Astrocyte (in vitro differentiated cells and primary cell): ENCODE data around the gene PAQR4. TPM values are rescaled to one million over a fixed set of nuclear protein-coding genes. Genes with fewer than 3 reads are reported as not detected.

Experiments
- DNase-seq: peaks from one replicate; pipeline ENCODE4 v3.0.0-alpha.2; 2010; ENCODE audit warnings: low read depth
- FAIRE-seq: peaks from 2 replicates; lab custom pipeline; 2011; peaks lifted over from hg19 to GRCh38; lab: Jason Lieb, UNC
- H2AFZ ChIP-seq: 2 replicates; pipeline ENCODE4 v1.6.0; 2012; ENCODE audit warnings: low read depth, low read length, inconsistent platforms
- H3K27ac ChIP-seq: 2 replicates; pipeline ENCODE4 v1.5.1; 2011; ENCODE audit warnings: low read depth, low read length, inconsistent platforms
- H3K27me3 ChIP-seq: 2 replicates; pipeline ENCODE4 v1.6.0; 2011; ENCODE audit warnings: low read length, inconsistent platforms; ENCODE audit not compliant: insufficient read depth
- H3K36me3 ChIP-seq: 2 replicates; pipeline ENCODE4 v1.5.1; 2011; ENCODE audit warnings: low read length, inconsistent platforms; ENCODE audit not compliant: insufficient read depth
- H3K4me1 ChIP-seq: 2 replicates; pipeline ENCODE4 v1.5.1; 2011; ENCODE audit warnings: low read length, inconsistent platforms; ENCODE audit not compliant: insufficient read depth
- H3K4me2 ChIP-seq: 2 replicates; pipeline ENCODE4 v1.6.0; 2012; ENCODE audit warnings: low read length, inconsistent platforms
- H3K4me3 ChIP-seq: 2 replicates; pipeline ENCODE4 v1.5.1; 2011; ENCODE audit warnings: low read depth, mild to moderate bottlenecking, low read length, inconsistent platforms; ENCODE audit not compliant: insufficient read depth
- H3K79me2 ChIP-seq: 2 replicates; pipeline ENCODE4 v1.6.0; 2012; ENCODE audit warnings: mild to moderate bottlenecking, low read length, inconsistent platforms; ENCODE audit not compliant: insufficient read depth
- H3K9ac ChIP-seq: 2 replicates; pipeline ENCODE4 v1.6.0; 2012; ENCODE audit warnings: mild to moderate bottlenecking, low read length, inconsistent platforms
- H3K9me3 ChIP-seq: 2 replicates; pipeline ENCODE4 v1.5.1; 2012; ENCODE audit warnings: low read depth, mild to moderate bottlenecking, low read length, inconsistent platforms; ENCODE audit not compliant: insufficient read depth
- H4K20me1 ChIP-seq: 2 replicates; pipeline ENCODE4 v1.6.0; 2012; ENCODE audit warnings: low read length, inconsistent platforms; ENCODE audit not compliant: insufficient read depth
- H3K27ac Mint-ChIP-seq: one replicate; pipeline ENCODE4 v1.8.0; 2021; ENCODE audit warnings: mild to moderate bottlenecking, mixed read lengths; ENCODE audit not compliant: unreplicated experiment
- H3K27me3 Mint-ChIP-seq: one replicate; pipeline ENCODE4 v1.8.0; 2021; ENCODE audit warnings: low read depth, mixed read lengths; ENCODE audit not compliant: unreplicated experiment
- H3K36me3 Mint-ChIP-seq: one replicate; pipeline ENCODE4 v1.8.0; 2021; ENCODE audit warnings: low read depth, mixed read lengths; ENCODE audit not compliant: unreplicated experiment
- H3K4me1 Mint-ChIP-seq: one replicate; pipeline ENCODE4 v1.8.0; 2021; ENCODE audit warnings: low read depth, mixed read lengths; ENCODE audit not compliant: unreplicated experiment
- H3K4me3 Mint-ChIP-seq: one replicate; pipeline ENCODE4 v1.8.0; 2021; ENCODE audit warnings: mild to moderate bottlenecking, moderate library complexity, mixed read lengths; ENCODE audit not compliant: unreplicated experiment
- H3K9me3 Mint-ChIP-seq: one replicate; pipeline ENCODE4 v1.8.0; 2021; ENCODE audit warnings: mild to moderate bottlenecking, mixed read lengths; ENCODE audit not compliant: unreplicated experiment
- EZH2 ChIP-seq: IDR thresholded peaks from 2 replicates; pipeline ENCODE4 v1.6.1; 2012; ENCODE audit warnings: mild to moderate bottlenecking, low read length, inconsistent platforms; ENCODE audit not compliant: insufficient read depth
- total RNA-seq: library from RNA; stranded (reverse); gene quantifications from 2 replicates; pipeline ENCODE4 v1.2.1, GENCODE V29; 2021
- TF ChIP-seq, protein P1 (sequence below): IDR thresholded peaks from 2 replicates; pipeline ENCODE4 v1.5.1; 2011; ENCODE audit warnings: low read depth, mild to moderate bottlenecking, inconsistent platforms, low read length, moderate library complexity; ENCODE audit not compliant: insufficient read depth

PAQR4 gene
- total RNA-seq, 1 donor from 2014 or later: 4.8 TPM

DNA sequence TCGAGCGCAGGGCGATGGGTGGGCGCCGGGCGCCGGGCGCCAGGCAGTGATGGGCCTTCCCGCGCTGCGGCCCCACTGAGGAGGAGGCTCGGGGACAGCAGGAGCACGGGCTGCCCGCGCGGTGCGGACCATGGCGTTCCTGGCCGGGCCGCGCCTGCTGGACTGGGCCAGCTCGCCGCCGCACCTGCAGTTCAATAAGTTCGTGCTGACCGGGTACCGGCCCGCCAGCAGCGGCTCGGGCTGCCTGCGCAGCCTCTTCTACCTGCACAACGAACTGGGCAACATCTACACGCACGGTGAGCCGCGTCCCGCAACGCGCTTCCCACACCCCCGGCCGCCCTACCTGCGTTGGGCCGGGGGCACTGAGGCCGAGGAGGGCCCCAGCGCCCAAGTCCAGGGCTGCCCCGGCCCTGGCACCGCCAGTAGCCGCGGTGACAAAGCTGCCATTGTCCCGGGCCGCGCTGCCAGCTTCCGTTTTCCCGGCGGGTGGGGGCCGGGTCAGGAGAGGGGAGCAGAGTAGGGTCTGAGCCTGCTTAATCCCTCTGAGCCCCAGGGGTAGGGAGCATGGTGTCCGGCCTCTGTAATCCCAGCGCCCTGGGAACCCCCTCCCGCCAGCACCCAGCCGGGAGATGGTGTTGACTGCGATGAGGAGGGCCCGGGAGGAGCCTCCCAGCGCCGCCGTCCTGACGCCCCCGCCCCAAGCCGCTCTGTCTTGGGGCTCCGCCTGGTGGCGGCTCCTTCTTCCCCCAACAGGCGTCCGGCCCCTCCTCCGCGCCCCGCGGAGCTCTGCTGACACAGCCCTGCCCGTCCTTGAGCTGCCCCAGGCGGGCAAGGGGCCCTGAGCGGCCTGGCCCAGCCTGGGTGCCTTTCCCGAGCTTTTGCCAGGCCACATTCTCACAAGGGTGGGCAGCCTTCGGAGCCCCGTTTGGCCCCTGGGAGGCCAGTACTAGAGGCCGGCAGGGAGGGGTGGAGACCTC, 685 bp downstream of the PAQR4 start:
- H3K79me2 ChIP-seq: no peaks in the 10 kb centered on the region

DNA sequence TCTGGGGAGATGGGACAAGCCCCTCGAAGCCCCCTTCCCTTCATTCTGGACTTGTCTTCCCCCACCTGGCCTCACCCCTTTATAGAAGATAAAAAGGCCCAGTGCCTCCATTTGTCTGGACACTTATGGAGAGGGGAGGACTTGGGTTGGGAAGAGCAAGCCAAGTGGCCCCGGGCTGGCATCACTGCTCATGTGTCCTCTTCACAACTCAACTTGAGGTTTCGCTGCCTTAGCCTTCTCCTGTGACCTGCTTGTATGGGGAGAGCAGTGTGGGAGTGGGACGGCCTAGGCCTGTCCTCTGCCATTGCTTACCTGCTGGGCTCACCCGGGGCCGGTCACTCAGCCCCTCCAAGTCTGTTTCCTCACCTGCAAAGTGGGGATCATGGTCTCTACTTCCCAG, 1.4 kb downstream of the PAQR4 start:
- Mint-ChIP-seq H3K9me3 (no peaks in the 10 kb centered on the region), H3K27ac (no peak overlapping the region), H3K27me3 (peaks cover 12% of the 10 kb centered on the region), H3K4me1 (no peaks in the 10 kb centered on the region), H3K4me3 (peak overlapping the region; percentile 64), H3K36me3 (peaks cover 6% of the 10 kb centered on the region)
- Histone ChIP-seq H3K27ac (no peak overlapping the region), H3K9me3 (no peaks in the 10 kb centered on the region), H3K79me2 (no peaks in the 10 kb centered on the region), H3K9ac (peak overlapping the region; percentile 72), H3K4me3 (peak overlapping the region; percentile 71), H3K4me1 (peaks cover 4% of the 10 kb centered on the region), H3K4me2 (peak overlapping the region; percentile 97), H2AFZ (no peak overlapping the region), H4K20me1 (peaks cover 28% of the 10 kb centered on the region), H3K36me3 (no peaks in the 10 kb centered on the region), H3K27me3 (peaks cover 17% of the 10 kb centered on the region)
- FAIRE-seq (no peak), DNase-seq (no peak)
- TF ChIP-seq, protein P1, sequence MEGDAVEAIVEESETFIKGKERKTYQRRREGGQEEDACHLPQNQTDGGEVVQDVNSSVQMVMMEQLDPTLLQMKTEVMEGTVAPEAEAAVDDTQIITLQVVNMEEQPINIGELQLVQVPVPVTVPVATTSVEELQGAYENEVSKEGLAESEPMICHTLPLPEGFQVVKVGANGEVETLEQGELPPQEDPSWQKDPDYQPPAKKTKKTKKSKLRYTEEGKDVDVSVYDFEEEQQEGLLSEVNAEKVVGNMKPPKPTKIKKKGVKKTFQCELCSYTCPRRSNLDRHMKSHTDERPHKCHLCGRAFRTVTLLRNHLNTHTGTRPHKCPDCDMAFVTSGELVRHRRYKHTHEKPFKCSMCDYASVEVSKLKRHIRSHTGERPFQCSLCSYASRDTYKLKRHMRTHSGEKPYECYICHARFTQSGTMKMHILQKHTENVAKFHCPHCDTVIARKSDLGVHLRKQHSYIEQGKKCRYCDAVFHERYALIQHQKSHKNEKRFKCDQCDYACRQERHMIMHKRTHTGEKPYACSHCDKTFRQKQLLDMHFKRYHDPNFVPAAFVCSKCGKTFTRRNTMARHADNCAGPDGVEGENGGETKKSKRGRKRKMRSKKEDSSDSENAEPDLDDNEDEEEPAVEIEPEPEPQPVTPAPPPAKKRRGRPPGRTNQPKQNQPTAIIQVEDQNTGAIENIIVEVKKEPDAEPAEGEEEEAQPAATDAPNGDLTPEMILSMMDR: no peak
- TF ChIP-seq EZH2: no peak

More for the DNA sequence above, 685 bp downstream of the PAQR4 start:
- peaks cover 4% of the 10 kb centered on the region for H3K4me1 ChIP-seq
- H4K20me1 ChIP-seq: peaks cover 28% of the 10 kb centered on the region
- H3K27ac Mint-ChIP-seq: no peak overlapping the region
- H3K9me3 Mint-ChIP-seq: no peaks in the 10 kb centered on the region
- peaks cover 21% of the 10 kb centered on the region for H3K27me3 ChIP-seq
- H3K4me3 Mint-ChIP-seq: peak overlapping the region; percentile 66
- H3K4me2 ChIP-seq: peak overlapping the region; percentile 97
- H3K36me3 Mint-ChIP-seq: peaks cover 6% of the 10 kb centered on the region
- H2AFZ ChIP-seq: peak overlapping the region; percentile 77
- TF ChIP-seq, protein P1: no peak
- no peak for TF ChIP-seq EZH2
- FAIRE-seq: no peak
- H3K36me3 ChIP-seq: no peaks in the 10 kb centered on the region
- DNase-seq: peak; percentile 4
- no peaks in the 10 kb centered on the region for H3K9me3 ChIP-seq
- H3K9ac ChIP-seq: peak overlapping the region; percentile 72
- H3K27me3 Mint-ChIP-seq: peaks cover 14% of the 10 kb centered on the region
- H3K27ac ChIP-seq: no peak overlapping the region
- H3K4me3 ChIP-seq: peak overlapping the region; percentile 71
- no peaks in the 10 kb centered on the region for H3K4me1 Mint-ChIP-seq
